AG09319 (cell line): ENCODE results near the gene RPS24.

Experiments
- DNase-seq: peaks from one replicate; pipeline ENCODE4 v3.0.0-alpha.2; 2010; ENCODE audit warnings: low read depth; ENCODE audit errors: extremely low read depth
- TF ChIP-seq, protein P1 (sequence below): IDR thresholded peaks from 2 replicates; pipeline ENCODE4 v1.5.1; 2011; ENCODE audit warnings: low read depth, mild to moderate bottlenecking, inconsistent platforms, low read length, moderate library complexity

The RPS24 gene

DNA sequence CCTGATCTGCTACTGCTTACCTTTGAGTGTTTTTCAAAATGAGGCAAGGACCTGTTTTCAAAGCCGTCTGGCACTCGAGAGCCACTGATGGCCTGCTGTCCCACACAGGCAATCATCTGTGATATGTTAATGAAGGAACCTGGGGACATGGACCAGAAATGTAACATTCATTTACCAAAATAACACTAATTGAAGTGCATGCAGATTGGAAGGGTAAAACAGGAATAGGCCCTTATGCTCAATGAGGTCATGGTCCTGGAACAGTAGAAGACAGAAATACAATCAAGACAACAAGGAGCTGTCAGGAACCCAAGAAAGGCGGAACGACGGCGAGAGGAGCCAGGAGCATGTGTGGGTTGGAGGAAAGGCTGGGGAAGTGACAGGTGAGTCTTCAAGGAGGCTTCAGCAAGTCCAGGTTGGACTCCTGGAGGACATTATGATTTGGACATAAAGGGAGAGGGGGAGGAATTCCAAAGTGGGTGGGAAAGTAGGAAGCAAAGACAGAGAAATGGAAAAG lies 32.6 kb upstream of the RPS24 start:
- TF ChIP-seq, protein P1, sequence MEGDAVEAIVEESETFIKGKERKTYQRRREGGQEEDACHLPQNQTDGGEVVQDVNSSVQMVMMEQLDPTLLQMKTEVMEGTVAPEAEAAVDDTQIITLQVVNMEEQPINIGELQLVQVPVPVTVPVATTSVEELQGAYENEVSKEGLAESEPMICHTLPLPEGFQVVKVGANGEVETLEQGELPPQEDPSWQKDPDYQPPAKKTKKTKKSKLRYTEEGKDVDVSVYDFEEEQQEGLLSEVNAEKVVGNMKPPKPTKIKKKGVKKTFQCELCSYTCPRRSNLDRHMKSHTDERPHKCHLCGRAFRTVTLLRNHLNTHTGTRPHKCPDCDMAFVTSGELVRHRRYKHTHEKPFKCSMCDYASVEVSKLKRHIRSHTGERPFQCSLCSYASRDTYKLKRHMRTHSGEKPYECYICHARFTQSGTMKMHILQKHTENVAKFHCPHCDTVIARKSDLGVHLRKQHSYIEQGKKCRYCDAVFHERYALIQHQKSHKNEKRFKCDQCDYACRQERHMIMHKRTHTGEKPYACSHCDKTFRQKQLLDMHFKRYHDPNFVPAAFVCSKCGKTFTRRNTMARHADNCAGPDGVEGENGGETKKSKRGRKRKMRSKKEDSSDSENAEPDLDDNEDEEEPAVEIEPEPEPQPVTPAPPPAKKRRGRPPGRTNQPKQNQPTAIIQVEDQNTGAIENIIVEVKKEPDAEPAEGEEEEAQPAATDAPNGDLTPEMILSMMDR: no peak
- no peak for DNase-seq

DNA sequence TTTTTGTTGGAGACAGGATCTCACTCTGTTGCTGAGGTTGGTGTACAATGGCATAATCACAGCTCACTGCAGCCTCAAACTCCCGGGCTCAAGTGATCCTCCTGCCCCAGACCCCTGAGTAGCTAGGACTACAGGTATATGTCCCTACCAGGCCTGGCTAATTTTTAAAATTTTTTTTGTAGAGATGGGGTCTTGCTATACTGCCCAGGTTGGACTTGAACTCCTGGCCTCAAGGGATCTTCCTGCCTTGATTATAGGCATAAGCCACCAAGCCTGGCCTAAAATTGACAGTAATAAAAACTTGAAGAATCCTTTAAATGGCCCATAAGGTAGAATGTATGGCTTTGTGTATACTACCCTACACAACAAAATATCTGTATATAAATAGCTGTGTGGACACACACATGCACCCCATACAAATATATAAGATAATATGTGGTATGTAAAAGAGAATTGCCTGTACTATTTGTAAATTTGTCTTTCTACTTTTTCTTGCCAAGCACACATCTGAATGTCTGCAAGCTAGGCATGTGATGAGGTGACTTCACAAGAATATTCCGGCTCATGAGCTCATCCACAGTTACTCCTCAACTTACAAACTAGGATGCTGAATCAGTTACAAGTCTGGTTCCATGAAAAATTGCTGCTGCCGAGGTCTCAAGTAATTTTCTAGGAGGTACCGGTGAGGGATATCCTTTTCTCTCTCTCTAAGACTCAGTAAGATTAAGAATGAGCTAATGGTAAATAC lies 30.9 kb upstream of the RPS24 start:
- TF ChIP-seq, protein P1: no peak
- no peak for DNase-seq

GRCh38 chr10:78004215-78005026 lies 29.2 kb upstream of the RPS24 start:
- TF ChIP-seq, protein P1: no peak

DNA sequence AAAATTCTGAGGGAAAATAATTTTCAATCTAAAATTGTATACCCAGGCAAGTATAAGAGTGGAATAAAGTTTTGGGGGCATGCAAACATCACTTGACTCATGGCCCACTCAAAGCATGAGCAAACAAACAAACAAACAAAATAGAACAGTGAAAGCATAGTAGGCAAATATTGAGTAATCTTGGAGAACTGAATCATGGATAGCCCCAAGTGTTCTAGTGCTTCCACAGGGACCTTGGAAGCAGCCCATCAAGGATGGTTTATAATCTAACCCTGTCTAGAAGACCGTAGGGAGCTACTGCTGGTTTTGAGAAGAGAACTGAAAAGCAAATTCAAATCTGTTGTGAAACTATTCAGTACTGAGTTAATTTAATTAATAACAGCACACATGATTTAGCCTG lies 26.5 kb upstream of the RPS24 start:
- TF ChIP-seq, protein P1: no peak
- DNase-seq: no peak

More at GRCh38 chr10:78004215-78005026, 29.2 kb upstream of the RPS24 start:
- DNase-seq: no peak

GRCh38 chr10:78009662-78010061 lies 24.0 kb upstream of the RPS24 start:
- TF ChIP-seq, protein P1: no peak
- DNase-seq: no peak

- TF ChIP-seq, protein P1: no peak
- DNase-seq: no peak
Observed at GRCh38 chr10:78010278-78010677, 23.4 kb upstream of the RPS24 start.

DNA sequence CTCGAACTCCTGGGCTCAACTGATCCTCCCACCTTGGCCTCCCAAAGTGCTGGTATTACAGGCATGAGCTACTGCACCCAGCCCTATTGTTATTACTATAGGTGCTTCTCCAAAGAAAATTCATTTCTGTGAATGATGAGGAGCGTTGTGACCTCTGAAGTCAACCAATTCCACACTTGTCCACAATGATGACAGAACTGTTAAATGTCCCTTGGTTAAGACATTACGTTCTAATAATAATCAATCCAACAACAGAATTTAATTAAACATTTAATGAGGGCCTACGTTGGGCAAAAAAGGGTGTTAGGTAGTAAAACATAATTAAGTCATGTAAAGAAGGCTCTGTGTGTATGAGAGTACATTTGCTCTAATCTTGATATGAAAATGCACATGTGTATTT lies 22.6 kb upstream of the RPS24 start:
- TF ChIP-seq, protein P1: no peak
- no peak for DNase-seq
